ENCODE data around the gene ABCC6.
"Not testable (repeated sequence)": the region's sequence is repeated elsewhere in the genome, so short reads cannot be mapped to it uniquely, and the experiment has no call there.

Gene ABCC6

DNA sequence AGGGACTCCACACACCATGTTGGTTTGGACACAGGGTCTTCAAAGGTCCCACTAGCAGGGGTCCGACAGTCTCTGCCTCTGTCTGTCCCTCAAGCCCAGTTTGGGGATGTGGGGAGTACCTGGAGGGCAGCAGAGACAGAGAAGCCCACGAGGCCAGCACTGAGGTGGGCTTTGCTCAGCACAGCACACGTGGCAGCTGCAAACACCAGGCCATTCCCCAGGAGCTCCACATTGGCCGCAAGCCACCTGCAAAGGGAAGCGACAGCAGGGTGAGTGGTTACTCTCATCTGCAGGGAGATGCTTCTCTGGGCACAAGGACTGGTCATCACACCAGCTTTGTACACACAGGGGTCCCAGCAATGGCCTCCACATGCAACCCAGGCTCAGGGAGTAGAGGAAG, 62.0 kb downstream of the ABCC6 start:
- no peak for DNase-seq (ENCODE audit: low spot score)

DNA sequence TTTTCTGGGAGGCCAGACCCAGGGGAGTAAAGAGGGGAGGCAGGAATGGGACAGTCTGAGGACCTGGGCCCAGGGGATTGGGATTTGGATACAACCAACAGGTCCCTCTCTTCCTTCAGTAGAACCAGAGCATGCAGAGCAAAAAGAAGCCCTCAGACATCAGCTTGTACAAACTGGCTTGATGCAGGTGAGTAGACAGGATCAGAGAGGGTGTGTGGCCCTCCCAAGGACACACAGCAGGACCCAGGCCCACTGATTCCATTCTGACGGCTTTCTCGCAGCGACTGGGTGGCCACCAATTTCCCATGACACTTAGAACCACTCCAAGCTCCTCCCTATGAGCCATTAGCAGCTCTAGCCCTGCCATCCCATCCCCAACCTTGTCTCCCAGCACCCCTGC, 63.6 kb downstream of the ABCC6 start:
- DNase-seq (ENCODE audit: low spot score), result no peak

DNA sequence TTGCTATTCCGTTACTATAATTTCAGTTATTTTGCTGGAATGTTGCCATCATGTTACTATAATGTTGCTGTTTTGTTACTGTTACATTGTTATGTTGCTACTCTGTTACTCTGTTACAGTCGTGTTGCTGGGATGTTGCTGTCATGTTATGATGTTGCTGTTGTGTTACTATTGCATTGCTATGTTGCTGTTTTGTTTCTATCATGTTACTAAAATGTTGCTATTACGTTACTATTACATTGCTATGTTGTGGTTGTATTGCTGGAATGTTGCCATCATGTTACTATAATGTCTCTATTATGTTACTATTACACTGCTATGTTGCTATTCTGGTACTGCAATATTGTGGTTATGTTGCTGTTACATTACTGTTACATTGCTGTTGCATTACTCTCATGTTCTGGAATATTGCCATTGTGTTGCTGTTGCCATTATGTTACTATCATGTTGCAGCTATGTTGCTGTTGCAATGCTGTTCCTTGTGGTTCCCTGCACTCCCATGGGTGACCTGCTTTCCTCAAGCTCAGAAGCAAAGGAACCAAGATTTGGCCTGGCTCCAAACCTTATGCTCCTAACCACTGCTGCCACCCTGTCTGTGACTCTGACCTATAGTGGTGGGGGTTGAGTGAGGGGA, 64.4 kb downstream of the ABCC6 start:
- DNase-seq (ENCODE audit: low spot score), result no peak

DNA sequence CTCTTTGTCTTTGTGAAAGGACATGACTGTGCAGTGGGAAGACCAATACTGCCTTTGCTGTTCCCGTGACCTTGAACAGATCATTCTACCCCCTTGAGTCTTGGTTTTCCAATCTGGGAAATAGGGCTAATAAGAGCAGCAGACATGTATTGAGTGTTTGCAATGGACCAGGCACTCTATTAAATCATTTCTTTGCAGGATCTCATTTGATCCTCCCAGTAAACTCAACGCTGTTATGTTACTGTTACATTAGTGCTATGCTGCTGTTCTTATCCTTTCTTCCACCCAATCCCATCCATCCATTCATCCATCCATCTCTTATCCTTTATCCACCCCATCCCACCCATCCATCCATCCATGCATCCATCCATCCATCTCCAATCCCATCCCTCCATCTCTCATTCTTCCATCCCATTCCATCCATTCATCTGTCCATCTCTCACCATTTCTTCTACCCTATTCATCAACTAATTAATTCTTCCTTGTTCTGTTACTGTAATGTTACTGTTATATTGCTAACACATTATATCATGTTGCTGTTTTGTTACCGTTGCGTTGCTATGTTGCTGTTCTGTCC, 65.1 kb downstream of the ABCC6 start:
- no peak for DNase-seq (ENCODE audit: low spot score)

DNA sequence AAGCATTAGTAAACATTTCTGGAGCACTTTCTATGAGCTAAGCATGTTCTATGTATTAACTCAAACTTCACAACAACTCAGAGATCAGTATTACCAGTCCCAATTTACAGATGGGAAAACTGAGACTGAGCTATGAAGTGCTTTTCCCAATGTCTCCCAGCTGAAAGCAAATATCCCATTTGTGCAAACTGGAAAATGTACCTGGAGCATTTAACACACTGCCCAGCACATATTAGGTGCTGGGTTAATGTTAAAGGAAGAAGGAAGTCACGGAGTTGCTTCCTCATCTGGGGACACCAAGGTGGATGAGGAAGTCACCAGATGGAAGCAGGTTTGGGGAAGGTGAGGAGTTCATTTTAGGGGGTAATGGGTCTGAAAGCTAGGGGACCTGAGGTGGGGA, 66.1 kb downstream of the ABCC6 start:
- no peak for DNase-seq (ENCODE audit: low spot score)

DNA sequence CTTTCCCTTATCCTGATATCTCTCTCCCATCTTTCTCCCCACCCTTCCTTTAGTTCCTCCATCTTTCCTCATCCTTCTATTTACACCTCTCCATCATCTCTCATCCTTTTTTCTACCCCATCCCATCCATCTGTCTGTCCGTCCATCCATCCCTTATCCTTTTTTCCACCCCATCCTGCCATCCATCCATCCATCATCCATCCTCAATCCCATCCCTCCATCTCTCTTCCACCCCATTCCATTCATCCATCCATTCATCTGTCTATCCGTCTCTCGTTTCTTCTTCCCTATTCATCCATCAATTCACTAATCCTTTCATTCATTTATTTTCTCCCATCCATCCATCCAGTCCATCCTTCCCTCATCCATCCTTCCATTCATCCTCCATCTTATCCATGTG, 68.1 kb downstream of the ABCC6 start:
- no peak for DNase-seq (ENCODE audit: low spot score)

DNA sequence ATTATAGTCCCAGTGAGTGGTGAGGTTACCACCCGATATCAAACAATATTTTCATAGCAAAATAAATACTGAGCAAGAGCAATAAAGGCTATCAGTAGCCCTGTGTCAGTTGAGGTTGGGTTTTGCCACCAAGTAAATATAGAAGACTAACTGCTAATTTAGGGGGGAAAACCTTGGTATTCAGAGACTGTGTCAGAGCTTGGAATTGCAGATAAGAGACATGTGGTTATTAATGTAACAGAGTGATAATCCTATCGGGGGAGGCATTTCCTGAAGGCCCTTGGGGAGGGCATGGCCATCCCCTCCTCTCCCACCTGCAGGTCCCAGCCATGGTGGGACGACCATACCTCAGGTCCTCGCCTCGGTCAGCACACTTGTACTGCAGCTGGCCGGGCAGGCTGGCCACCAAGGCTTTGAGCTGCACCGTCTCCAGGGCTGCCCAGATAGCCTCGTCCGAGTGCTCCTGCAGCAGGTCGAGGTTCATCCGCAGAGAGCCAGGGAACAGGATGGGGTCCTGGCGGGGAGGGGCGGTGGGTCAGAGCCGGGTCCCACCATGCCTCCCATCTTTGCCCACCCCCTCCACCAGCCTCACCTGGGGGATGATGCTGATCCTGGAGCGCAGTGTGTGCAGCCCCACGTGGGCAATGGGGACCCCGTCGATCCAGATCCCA, 68.9 kb downstream of the ABCC6 start:
- DNase-seq (ENCODE audit: low spot score), result no peak

DNA sequence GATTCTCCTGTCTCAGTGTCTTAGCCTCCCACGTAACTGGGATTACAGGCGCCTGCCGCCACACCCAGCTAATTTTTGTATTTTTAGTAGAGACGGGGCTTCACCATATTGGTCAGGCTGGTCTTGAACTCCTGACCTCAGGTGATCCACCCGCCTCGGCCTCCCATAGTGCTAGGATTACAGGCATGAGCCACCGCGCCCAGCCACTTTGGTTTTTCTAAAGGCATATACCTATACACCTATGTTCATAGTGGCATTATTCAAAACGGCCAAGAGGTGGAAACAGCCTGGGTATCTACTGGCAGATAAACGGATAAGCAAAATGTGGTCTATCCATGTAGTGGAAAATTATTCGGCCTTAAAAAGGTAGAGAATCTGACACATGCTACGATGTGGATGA, 70.3 kb downstream of the ABCC6 start:
- not testable (repeated sequence) for DNase-seq (ENCODE audit: low spot score)

DNA sequence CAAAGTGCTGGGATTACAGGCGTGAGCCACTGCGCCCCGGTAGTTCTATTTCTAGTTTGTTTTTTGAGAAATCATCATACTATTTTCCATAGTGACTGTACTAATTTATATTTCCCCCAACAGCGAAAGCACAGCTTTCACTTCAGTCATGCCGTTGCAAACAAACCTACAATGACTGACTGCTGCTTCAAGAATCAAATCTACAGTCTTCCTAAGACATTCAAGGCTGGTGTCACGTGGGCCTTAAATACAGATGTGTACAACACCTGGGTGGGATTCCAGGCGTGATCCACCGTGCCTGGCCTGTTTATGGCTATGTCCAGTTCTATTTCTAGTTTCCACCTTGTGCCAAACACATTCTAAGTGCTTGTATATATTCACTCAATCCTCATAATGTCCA, 72.0 kb downstream of the ABCC6 start:
- no peak for DNase-seq (ENCODE audit: low spot score)

DNA sequence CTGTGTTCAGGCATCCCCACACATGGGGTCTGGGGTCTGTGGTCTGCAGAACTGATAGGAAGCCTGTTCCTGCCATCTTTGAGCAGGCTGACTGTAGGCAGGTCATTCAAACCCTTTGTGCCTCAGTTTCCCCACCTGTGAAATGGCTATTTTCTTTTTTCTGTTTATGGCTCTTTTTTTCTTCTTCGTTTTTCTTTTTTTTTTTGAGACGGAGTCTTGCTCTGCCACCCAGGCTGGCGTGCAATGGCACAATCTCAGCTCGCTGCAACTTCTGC, 72.5 kb downstream of the ABCC6 start:
- DNase-seq (ENCODE audit: low spot score), result no peak

DNA sequence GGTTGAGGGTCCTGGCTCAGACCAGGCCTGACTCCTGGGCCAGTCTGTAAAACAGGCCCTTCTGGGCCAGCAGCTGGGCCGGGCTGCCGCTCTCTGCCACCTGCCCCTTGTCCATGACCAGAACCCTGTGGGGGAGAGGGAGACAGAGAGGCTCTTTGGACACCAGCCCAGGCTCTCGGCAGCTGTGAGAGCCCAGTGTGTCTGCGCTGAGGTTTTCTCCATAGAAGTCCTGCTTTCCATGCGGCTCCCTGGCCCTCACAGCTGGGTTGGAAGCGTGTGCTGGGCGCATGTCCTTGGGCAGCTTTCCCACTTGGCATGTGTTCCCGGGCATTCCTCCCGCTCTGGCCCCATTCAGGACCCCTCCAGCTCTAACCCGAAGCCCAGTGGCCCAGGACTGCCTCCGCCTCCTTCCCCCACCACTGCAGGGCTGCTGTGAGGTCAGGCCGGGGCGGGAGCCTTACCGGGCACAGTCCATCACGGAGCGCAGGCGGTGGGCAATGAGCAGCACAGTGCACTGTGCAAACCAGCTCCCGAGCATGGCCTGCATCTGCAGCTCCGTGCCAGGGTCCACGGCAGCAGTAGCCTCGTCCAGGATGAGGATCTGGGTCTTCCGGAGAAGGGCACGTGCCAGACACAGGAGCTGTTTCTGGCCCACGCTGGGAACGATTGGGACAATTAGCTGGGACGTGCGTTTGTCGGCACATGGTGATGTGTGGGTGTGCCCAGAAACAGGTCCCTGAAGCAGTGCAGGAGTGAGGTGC, 73.0 kb downstream of the ABCC6 start:
- DNase-seq (ENCODE audit: low spot score), result no peak

DNA sequence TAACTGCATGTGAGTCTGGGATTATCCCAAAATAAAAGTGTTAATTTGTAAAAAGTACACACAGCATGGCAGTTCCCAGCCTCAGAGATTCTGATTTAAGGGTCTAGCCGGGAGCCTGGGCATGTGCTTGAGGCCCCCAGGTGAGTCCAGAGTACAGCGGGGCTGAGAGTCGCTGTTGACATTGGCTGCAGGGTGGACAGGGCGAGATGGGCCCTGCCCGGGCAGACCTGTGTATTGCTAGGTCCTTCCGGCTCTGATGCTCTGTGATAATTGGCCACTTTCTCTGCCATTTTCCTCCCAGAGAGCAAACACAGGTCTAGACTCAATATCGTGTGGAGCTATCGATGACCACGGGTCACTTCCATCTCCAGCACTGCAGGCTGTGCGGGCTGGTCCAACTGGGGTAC, 73.6 kb downstream of the ABCC6 start:
- no peak for DNase-seq (ENCODE audit: low spot score)

DNA sequence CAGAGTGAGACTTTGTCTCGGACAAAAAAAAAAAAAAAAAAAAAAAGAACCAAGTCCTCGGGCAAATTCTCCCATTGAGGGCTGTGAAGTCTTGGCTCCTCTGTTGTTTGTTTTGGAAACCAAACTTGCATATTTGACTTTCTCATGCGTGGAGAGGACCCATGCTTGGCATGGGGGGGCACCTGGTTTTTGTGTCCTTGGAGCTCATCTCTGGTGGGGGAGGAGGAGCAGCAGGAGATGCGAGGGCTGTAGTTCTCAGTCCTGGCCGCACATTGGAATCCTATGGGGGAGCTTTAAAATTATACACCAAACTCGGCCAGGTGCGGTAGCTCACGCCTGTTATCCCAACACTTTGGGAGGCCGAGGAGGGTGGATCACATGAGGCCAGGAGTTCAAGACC, 74.5 kb downstream of the ABCC6 start:
- DNase-seq (ENCODE audit: low spot score), result no peak

DNA sequence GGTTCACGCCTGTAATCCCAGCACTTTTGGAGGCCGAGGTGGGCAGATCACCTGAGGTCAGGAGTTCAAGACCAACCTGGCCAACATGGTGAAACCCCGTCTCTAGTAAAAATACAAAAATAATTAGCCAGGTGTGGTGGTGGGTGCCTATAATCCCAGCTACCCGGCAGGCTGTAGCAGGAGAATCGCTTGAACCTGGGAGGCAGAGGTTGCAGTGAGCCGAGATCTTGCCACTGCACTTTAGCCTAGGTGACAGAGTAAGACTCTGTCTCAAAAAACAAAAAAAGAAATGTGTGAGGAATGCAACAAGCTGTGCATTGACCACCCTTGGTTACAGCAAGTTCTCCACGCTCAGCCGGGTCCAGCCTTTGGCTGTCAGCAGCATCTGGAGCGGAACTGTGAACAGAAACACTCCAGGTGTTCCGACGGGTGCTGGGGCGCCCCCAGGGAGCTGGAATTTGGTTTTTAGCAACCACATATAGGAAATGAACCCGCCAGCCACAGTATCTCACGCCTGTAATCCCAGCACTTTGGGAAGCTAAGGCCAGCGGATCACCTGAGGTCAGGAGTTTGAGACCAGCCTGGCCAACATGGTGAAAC, 75.2 kb downstream of the ABCC6 start:
- DNase-seq (ENCODE audit: low spot score), result not testable (repeated sequence)

DNA sequence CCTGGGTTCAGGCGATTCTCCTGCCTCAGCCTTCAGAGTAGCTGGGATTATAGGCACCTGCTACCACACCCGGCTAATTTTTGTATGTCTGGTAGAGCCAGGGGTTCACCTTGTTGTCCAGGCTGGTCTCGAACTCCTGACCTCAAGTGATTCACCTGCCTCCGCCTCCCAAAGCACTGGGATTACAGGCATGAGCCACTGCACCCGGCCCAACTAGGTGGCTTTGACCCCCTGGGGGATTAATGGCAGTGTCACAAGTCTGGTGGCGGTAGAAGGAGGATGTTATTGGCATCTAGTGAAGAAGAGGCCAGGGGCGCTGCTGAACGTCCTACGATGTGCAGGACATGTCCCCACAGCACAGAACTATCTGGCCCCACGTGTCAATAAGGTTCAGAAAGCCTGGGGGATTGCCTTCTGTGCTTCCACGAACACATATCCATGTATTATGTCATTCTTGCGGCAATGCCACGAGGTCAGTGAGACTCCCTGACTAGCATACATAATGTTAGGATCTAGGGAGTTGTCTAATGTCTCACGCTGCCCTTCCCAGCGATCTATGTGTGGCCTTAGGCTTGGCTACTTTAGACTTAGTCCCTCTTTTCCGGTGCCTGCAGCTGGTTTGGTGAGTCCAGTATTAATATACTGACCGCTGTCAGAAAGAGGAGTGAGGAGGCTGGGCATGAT, 75.8 kb downstream of the ABCC6 start:
- DNase-seq (ENCODE audit: low spot score), result no peak

DNA sequence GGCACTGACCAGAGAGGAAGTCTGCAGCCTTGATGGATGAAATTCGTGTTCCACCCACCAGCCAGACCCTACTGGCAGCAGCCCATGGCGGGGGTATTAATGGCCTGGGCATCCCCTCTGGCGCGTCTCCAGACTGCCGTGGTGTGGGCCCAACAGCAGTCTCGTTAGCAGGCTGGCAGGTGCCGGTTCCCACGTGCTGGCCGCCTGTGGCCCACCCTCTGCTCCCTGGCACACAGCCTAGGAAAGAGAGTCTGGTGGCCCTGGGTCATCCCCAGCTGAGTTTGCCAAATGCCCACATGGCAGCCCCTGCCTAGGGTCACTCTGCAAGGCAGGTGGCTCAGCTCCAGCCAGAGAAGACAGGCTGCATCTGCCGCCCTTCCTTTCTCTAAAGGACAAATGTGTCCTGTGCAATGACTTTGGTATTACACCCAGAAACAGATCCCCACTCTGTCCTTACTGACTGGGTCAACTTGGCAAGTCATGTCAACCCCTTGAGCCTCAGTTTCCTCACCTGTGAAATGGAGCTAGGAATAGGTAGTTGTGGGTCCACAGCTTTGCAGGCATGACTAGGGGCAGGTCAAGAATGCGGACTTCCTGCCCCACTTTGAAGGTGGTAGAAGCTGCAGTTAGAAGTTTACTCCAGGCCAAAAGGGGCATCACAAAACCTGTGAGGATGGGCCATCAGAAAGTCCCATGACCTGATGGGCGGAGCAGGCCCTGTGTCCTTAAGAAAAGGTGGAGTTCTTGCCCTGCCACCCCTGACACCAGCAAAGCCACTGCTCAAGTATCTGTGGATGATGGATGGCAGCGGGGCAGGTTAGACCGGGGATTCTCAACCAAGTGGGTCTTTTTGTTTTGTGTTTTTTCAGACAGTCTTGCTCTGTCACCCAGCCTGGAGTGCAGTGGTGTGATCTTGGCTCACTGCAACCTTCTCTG, 76.6 kb downstream of the ABCC6 start:
- no peak for DNase-seq (ENCODE audit: low spot score)

DNA sequence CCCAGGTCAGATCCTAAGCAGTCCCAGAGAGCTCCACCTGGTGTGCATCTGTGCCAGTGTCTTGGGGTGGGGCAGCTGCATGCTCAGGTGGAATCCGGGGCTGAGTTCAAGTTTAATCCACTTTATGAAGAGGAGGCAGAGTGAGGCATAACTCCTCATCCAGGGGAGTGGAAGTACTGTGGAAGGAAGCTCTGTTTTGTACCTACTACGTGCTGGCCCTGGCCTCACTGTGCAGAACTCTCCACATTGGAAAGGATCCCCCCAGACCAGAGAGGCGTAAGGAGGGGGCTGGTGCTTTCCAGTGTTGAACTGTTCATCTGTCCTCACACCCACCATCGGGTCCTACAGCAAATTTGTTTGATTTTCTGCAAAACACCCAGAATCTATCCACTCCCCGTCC, 78.0 kb downstream of the ABCC6 start:
- DNase-seq (ENCODE audit: low spot score), result no peak

DNA sequence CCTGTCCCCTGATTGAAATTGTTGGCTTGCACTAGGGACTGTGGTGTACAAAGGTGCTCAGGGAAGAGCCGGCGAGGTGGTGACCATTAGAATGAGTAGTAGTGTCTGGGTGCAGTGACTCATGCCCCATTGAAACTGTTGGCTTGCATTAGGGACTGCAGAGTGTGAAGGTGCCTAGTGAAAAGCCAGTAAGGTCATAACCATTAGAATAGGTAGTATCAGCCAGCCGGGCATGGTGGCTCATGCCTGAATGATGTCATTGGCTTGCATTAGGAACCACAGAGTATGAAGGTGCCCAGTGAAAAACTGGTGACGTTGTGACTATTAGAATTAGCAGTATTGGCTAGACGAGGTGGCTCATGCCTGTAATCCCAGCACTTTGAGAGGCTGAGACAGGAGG, 78.9 kb downstream of the ABCC6 start:
- no peak for DNase-seq (ENCODE audit: low spot score)

DNA sequence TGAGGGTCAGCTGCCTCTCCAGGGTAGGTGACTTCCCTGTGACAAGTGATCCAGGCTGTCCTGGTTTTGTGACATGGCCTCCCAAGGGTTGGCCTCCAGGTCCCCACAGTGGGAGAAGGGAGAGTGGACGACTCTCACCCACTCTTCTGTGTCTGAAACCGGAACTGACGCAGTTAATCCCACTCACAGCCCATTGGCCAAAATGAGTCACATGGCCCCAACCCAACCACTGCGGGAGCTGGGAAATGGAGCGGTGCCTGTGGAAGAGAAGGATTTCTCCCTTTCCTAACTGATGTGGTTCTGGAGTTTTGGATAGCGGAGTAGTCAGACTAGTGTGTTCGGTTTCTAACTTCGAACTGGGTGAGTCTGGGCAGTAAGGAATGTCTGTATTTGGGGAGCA, 79.4 kb downstream of the ABCC6 start:
- DNase-seq (ENCODE audit: low spot score), result no peak

DNA sequence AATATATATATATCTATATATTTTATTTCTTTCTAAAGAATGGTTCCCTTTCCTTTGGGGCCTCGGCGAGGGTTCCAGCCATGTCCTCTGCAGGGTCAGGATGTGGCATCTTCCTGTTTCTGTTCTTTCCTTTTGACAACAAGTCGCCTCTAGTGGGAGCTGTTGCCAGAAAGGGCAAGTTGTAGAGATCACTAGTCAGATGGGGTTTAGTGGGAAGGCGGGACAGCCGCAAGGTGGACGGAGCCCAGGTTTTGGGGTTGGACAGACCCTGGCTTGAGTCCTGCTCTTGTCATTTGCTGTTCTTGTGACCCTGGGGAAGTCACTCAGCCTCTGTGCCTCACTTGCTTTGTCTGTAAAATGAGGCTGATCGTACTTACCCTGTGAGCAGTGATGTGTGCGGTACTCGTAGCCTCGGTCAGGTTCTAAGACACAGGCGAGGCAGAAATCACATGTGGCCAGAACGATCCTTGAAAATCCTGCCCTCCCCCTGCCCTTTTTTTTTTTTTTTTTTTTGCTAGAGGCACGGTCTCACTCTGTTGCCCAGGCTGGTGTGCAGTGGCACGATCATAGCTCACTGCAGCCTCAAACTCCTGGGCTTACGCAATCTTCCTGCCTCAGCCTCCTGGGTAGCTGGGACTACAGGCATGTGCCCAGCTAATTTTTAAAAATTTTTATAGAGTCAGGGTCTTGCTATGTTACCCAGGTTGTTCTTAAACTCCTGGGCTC, 80.1 kb downstream of the ABCC6 start:
- peak; percentile 77 for DNase-seq (ENCODE audit: low spot score)
